A549 (cell line): ENCODE measurements around the gene LIMS1. TPM values are rescaled to one million over a fixed set of nuclear protein-coding genes. Genes with fewer than 3 reads are reported as not detected.

Source experiments
- ATOH8 ChIP-seq: fragments of 250-450 bp; sonication (Bioruptor Pico); IDR thresholded peaks from 2 replicates; pipeline ENCODE4 v1.5.0; 2020; ENCODE audit warnings: low read depth, mild to moderate bottlenecking, moderate library complexity
- BCL3 ChIP-seq: fragments of >200 bp; sonication (Bioruptor Twin); formaldehyde crosslinking; IDR thresholded peaks from 3 replicates; pipeline ENCODE4 v1.6.1; 2016
- BHLHE40 ChIP-seq: IDR thresholded peaks from 2 replicates; pipeline ENCODE4 v1.6.1; 2012; ENCODE audit warnings: low read depth, low read length, inconsistent platforms
- CBX2 ChIP-seq: fragments of 200-600 bp; sonication (generic); IDR thresholded peaks from 2 replicates; pipeline ENCODE4 v1.6.1; 2016; ENCODE audit warnings: low read depth, mild to moderate bottlenecking, borderline replicate concordance
- CHD4 ChIP-seq: fragments of 200-600 bp; sonication (generic); IDR thresholded peaks from 2 replicates; pipeline ENCODE4 v1.6.1; 2016; ENCODE audit warnings: antibody characterized with exemption, mild to moderate bottlenecking, borderline replicate concordance
- CTCF ChIP-seq: fragments of >200 bp; sonication (Bioruptor Twin); formaldehyde crosslinking; IDR thresholded peaks from 3 replicates; pipeline ENCODE4 v1.5.1; 2016
- E2F6 ChIP-seq: IDR thresholded peaks from 2 replicates; pipeline ENCODE4 v1.6.1; 2012; ENCODE audit warnings: low read depth, borderline replicate concordance
- EHF ChIP-seq: fragments of 250-450 bp; sonication (Bioruptor Pico); IDR thresholded peaks from 2 replicates; pipeline ENCODE4 v1.5.0; 2020; ENCODE audit warnings: mild to moderate bottlenecking
- ELK1 ChIP-seq: fragments of 150-350 bp; IDR thresholded peaks from 2 replicates; pipeline ENCODE4 v1.6.1; 2014; ENCODE audit warnings: low read depth, mild to moderate bottlenecking, low read length
- EP300 ChIP-seq, 2 experiments: fragments of >200 bp; sonication (Bioruptor Twin); formaldehyde crosslinking; IDR thresholded peaks; 2 replicates in 1 of 2; 3 replicates in 1 of 2; pipeline ENCODE4 v1.6.1; 2016 to 2017
- HES2 ChIP-seq: fragments of >200 bp; sonication (Bioruptor Twin); formaldehyde crosslinking; IDR thresholded peaks from 2 replicates; pipeline ENCODE4 v1.6.1; 2016
- HEYL ChIP-seq: fragments of 250-450 bp; sonication (Bioruptor Pico); IDR thresholded peaks from 2 replicates; pipeline ENCODE4 v1.8.0; 2021; ENCODE audit warnings: mild to moderate bottlenecking, moderate library complexity
- HOXA7 ChIP-seq: fragments of 250-450 bp; sonication (Bioruptor Pico); IDR thresholded peaks from 2 replicates; pipeline ENCODE4 v1.5.0; 2020; ENCODE audit warnings: mild to moderate bottlenecking, moderate library complexity
- HOXB13 ChIP-seq: fragments of 250-450 bp; sonication (Bioruptor Pico); IDR thresholded peaks from 2 replicates; pipeline ENCODE4 v1.5.0; 2020; ENCODE audit warnings: low read depth, mild to moderate bottlenecking, moderate library complexity
- HOXB5 ChIP-seq: fragments of 250-450 bp; sonication (Bioruptor Pico); IDR thresholded peaks from 2 replicates; pipeline ENCODE4 v1.5.0; 2020; ENCODE audit warnings: mild to moderate bottlenecking, moderate library complexity
- JUN ChIP-seq, 2 experiments: fragments of >200 bp; sonication (Bioruptor Twin); formaldehyde crosslinking; IDR thresholded peaks; 2 replicates in 1 of 2; 3 replicates in 1 of 2; pipeline ENCODE4 v1.6.1; 2016 to 2017
- JUNB ChIP-seq: fragments of >200 bp; sonication (Bioruptor Twin); formaldehyde crosslinking; IDR thresholded peaks from 2 replicates; pipeline ENCODE4 v1.6.1; 2016
- KDM1A ChIP-seq: fragments of 200-600 bp; sonication (generic); IDR thresholded peaks from 2 replicates; pipeline ENCODE4 v1.6.1; 2016; ENCODE audit warnings: low read depth, mild to moderate bottlenecking
- KDM5A ChIP-seq: fragments of 200-600 bp; sonication (generic); IDR thresholded peaks from 2 replicates; pipeline ENCODE4 v1.6.1; 2016; ENCODE audit warnings: antibody characterized with exemption, mild to moderate bottlenecking
- MAFK ChIP-seq: fragments of 450-650 bp; IDR thresholded peaks from 2 replicates; pipeline ENCODE4 v1.6.1; 2014; ENCODE audit not compliant: partially characterized antibody
- MAX ChIP-seq: IDR thresholded peaks from 2 replicates; pipeline ENCODE4 v1.6.1; 2012
- NR3C1 ChIP-seq: fragments of >200 bp; sonication (Bioruptor Twin); formaldehyde crosslinking; IDR thresholded peaks from 3 replicates; pipeline ENCODE4 v1.6.1; 2017
- PHF8 ChIP-seq: fragments of 200-600 bp; sonication (generic); IDR thresholded peaks from 2 replicates; pipeline ENCODE4 v1.6.1; 2016; ENCODE audit warnings: low read depth, mild to moderate bottlenecking, antibody characterized with exemption, moderate library complexity, borderline replicate concordance
- POLR2AphosphoS2 ChIP-seq: conservative IDR thresholded peaks from 2 replicates; pipeline ENCODE4 v1.6.1; 2012; ENCODE audit warnings: low read length, improper control_type of control experiment, inconsistent platforms
- RCOR1 ChIP-seq: fragments of 150-350 bp; IDR thresholded peaks from 2 replicates; pipeline ENCODE4 v1.6.1; 2014; ENCODE audit warnings: antibody characterized with exemption, low read length, low read depth
- REST ChIP-seq: fragments of 200-600 bp; sonication (generic); IDR thresholded peaks from 2 replicates; pipeline ENCODE4 v1.6.1; 2016; ENCODE audit warnings: antibody characterized with exemption, mild to moderate bottlenecking, moderate library complexity
- RFX5 ChIP-seq: fragments of 450-650 bp; IDR thresholded peaks from 2 replicates; pipeline ENCODE4 v1.7.1; 2014; ENCODE audit warnings: antibody characterized with exemption, mild to moderate bottlenecking, moderate library complexity
- RNF2 ChIP-seq: fragments of 200-600 bp; sonication (generic); IDR thresholded peaks from 2 replicates; pipeline ENCODE4 v1.6.1; 2016; ENCODE audit warnings: low read depth, mild to moderate bottlenecking, antibody characterized with exemption, moderate library complexity, borderline replicate concordance
- SREBF2 ChIP-seq: fragments of 450-650 bp; IDR thresholded peaks from 2 replicates; pipeline ENCODE4 v1.6.1; 2014; ENCODE audit warnings: mild to moderate bottlenecking, moderate library complexity
- TP53 ChIP-seq: fragments of 250-450 bp; sonication (Bioruptor Pico); IDR thresholded peaks from 2 replicates; pipeline ENCODE4 v1.5.0; 2021; ENCODE audit warnings: mild to moderate bottlenecking, moderate library complexity
- ZFP36 ChIP-seq: fragments of 450-650 bp; IDR thresholded peaks from 2 replicates; pipeline ENCODE4 v1.6.1; 2014; ENCODE audit warnings: borderline replicate concordance; ENCODE audit not compliant: partially characterized antibody
- ZSCAN20 ChIP-seq: fragments of 250-450 bp; sonication (Bioruptor Pico); IDR thresholded peaks from 2 replicates; pipeline ENCODE4 v1.8.0; 2022; ENCODE audit warnings: mild to moderate bottlenecking, moderate library complexity
- polyA plus RNA-seq, 4 experiments: library from polyadenylated mRNA; depleted of rRNA in 3 of 4; stranded (reverse); fragments of >200 nt; fragmentation: RNase III in 1 of 4; extraction: RNeasy Plus Mini Kit Qiagen cat#74134 plus additional on column Dnase treatment in 1 of 4; gene quantifications; 2 replicates in 3 of 4; 3 replicates in 1 of 4; pipeline ENCODE4 v1.2.3, GENCODE V29; 2011 to 2017

The LIMS1 gene
- polyA plus RNA-seq, 2 of the 4 experiments (the other 2 are of a cell fraction), result 40.0 to 94.1 TPM

GRCh38 chr2:108594132-108594981 is 60.1 kb downstream of the LIMS1 start (continued):
- no peak for TF ChIP-seq KDM1A
- TF ChIP-seq JUNB, result peak; percentile 75
- no peak for TF ChIP-seq ATOH8 (CRISPR knock-in tag)
- no peak for TF ChIP-seq BCL3
- TF ChIP-seq E2F6, result peak; percentile 35; the same call in 1 of the 2 replicates
- TF ChIP-seq CBX2, result no peak
- no peak for TF ChIP-seq TP53 (CRISPR knock-in tag)
- no peak for TF ChIP-seq HOXB5 (CRISPR knock-in tag)
- TF ChIP-seq JUN (IDR thresholded peaks at IDR 0.05), result no peak
- TF ChIP-seq REST, result no peak
- no peak for TF ChIP-seq EHF (CRISPR knock-in tag)
- no peak for TF ChIP-seq PHF8
- no peak for TF ChIP-seq HEYL (CRISPR knock-in tag)
- TF ChIP-seq CHD4, result no peak
- peak; percentile 28; the same call in 1 of the 2 replicates for TF ChIP-seq MAX
- TF ChIP-seq HOXB13 (CRISPR knock-in tag), result no peak
- no peak for TF ChIP-seq HES2
- TF ChIP-seq RFX5, result no peak
- TF ChIP-seq CTCF, result no peak
- no peak for TF ChIP-seq NR3C1
- no peak for TF ChIP-seq ZSCAN20 (CRISPR knock-in tag)
- TF ChIP-seq ZFP36, result no peak
- no peak for TF ChIP-seq ELK1
- TF ChIP-seq MAFK, result no peak
- no peak for TF ChIP-seq RCOR1
- no peak for TF ChIP-seq POLR2AphosphoS2
- no peak for TF ChIP-seq HOXA7 (CRISPR knock-in tag)
- TF ChIP-seq SREBF2, result no peak
- TF ChIP-seq EP300 (IDR thresholded peaks at IDR 0.05), result peak; percentile 29 to 39; a peak in 1 of 5 replicates
- no peak for TF ChIP-seq BHLHE40
- TF ChIP-seq RNF2, result no peak
- no peak for TF ChIP-seq KDM5A
